ENCODE results near the gene FLT3.
A peak's percentile ranks its signal among the peaks of the same experiment; 100 is the strongest.
"Not testable (repeated sequence)": the region's sequence is repeated elsewhere in the genome, so short reads cannot be mapped to it uniquely, and the experiment has no call there.

The FLT3 gene

DNA sequence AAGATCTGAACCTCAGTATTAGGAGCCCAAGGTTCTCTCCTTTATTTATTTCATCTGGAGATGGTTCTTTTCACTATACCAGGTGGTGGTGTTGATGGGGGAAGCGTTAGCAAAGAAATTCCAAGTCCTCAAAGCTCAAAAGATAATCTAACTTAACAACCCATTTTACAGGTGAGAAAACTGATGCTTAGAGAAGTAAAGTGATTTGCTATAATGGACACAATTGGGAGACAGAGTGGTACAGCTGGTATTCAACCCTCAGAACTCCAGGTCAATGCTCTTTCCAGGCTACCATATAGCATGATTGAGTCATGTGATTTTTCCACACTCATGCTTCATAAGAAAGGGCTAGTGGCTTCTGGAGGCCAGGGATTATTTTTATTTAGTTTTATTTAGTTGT lies 86.9 kb downstream of the FLT3 start:
- in situ Hi-C loops (cut with MboI; ENCODE audit: low pct_unique_long_range_greater_than_20kb, low sequenced_read_pairs), result no loop called here
- DNase-seq, result no peak

DNA sequence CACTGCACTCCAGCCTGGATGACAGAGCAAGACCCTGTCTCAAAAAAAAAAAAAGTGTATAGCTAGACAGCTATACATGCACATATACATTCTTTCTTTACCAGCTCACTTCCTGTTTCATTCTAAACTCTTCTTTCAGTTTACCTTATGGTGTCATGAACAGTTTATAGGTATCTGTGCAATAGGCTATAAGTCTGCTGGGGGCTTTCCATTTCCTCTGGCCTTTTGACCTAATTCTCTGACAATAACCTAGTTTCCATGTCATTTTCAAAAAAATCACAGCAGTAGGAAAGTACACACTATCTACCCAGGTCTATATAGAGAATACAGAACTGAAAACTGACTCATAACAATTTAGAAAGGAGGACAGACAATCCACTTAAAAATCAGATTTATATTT lies 87.5 kb downstream of the FLT3 start:
- DNase-seq, result no peak
- in situ Hi-C loops (cut with MboI; ENCODE audit: low pct_unique_long_range_greater_than_20kb, low sequenced_read_pairs), result no loop called here

GRCh38 chr13:28012383-28012782 lies 88.0 kb downstream of the FLT3 start:
- in situ Hi-C loops (cut with MboI; ENCODE audit: low pct_unique_long_range_greater_than_20kb, low sequenced_read_pairs), result no loop called here
- no peak for DNase-seq

DNA sequence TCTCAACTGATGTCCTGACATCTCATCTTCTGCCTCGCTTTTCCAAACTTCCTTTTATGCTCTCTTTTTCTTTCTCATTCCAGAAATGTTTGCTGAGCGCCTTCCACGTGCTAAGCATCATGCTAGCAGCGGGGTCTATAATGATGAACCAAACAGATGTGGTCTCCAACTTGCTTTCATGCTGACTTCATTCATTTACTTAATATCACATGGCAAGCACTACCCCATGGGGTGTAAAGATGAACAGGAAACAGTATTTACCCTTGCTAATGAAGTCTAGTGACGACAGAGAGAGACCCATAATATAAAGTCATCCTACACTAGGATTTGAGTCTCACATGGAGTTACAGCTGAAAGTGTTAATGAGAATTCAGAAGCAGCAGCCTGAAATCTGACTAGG lies 90.3 kb downstream of the FLT3 start:
- in situ Hi-C loops (cut with MboI; ENCODE audit: low pct_unique_long_range_greater_than_20kb, low sequenced_read_pairs), result no loop called here
- no peak for DNase-seq

DNA sequence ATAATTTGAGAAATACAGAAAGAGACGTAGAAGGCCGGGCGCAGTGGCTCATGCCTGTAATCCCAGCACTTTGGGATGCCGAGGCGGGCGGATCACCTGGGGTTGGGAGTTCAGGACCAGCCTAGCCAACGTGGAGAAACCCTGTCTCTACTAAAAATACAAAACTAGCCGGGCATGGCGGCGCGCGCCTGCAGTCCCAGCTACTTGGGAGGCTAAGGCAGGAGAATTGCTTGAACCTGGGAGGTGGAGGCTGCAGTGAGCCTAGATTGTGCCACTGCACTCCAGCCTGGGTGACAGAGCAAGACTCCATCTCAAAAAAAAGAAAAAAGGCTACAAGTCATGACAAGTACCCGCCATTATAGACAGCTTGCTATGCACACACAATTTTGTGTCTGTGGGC lies 95.4 kb downstream of the FLT3 start:
- DNase-seq; in situ Hi-C loops (cut with MboI; ENCODE audit: low pct_unique_long_range_greater_than_20kb, low sequenced_read_pairs): not testable (repeated sequence)

GRCh38 chr13:28002886-28003698 lies 97.3 kb downstream of the FLT3 start:
- in situ Hi-C loops (cut with MboI; ENCODE audit: low pct_unique_long_range_greater_than_20kb, low sequenced_read_pairs), result no loop called here
- DNase-seq, result no peak

DNA sequence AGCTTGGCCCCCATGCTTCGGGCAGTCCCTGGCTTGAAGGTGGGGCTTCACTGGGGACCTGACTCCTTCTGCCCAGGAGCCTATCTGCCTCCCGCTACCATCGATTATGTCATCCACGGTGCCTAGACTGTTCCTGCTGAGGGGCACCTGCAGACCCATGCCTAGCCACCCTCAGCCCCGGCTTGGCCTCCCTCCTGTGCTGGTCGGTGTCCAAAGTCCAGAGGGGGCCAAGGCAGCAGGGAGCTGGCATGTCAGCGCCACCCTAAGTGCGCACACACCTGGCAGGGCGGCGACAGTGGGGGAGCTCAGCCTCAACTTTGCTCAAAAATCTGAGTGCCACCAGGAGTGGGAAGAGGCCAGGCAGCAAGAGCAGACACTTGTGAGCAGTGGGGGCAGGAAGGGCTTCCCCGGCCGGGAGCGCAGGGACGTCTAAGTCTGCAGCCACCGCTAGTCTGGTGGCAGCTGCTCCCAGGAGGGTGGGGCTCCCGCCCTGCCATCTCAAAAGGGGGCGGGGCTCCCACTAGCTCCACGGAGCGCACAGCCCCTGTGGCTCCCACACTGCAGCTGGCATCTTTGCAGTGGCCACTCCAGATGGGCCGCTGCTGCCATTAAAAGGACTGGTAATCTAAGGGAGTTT lies 98.4 kb downstream of the FLT3 start:
- in situ Hi-C loops (cut with MboI; ENCODE audit: low pct_unique_long_range_greater_than_20kb, low sequenced_read_pairs), result no loop called here
- DNase-seq, result no peak

DNA sequence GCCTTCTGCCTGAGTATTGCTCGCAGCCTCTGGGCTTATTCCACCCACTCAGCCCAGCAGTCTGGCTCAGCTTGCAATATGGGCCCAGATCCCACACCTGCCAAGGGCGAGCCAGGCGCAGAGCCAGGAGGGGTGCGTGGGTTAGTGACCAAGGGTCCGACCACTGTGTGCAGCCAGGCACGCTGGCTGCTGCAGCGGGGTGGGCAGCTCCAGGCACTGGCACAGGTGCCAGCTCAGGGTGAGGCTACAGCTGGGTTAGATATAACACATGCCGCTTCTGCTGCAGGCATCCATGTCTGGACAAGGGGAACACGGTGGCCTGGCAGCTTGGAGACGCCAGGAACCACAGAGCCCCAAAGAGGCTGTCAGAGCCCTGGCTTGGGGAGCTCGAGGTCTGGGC lies 99.3 kb downstream of the FLT3 start:
- in situ Hi-C loops (cut with MboI; ENCODE audit: low pct_unique_long_range_greater_than_20kb, low sequenced_read_pairs), result no loop called here
- DNase-seq, result no peak

DNA sequence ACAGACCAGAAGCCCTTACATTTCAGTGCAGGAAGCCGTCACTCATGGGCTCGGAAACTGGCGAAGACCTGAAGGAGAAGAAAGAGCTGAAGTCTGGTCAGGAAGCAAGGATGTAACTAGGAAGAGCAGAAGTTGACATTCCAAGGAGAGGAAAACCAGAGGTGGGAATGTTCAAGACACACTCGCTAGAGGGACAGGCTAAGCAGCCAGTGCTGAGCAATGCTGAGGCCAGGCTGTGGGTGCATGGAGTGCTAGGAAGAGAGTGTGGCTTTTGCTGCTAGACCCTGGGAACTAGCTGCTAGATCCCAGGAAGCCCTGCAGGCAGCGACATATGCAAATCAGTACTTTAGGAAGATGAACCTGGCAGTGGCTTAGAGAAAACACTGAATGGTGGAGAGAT lies 99.8 kb downstream of the FLT3 start:
- in situ Hi-C loops (cut with MboI; ENCODE audit: low pct_unique_long_range_greater_than_20kb, low sequenced_read_pairs), result no loop called here
- no peak for DNase-seq

DNA sequence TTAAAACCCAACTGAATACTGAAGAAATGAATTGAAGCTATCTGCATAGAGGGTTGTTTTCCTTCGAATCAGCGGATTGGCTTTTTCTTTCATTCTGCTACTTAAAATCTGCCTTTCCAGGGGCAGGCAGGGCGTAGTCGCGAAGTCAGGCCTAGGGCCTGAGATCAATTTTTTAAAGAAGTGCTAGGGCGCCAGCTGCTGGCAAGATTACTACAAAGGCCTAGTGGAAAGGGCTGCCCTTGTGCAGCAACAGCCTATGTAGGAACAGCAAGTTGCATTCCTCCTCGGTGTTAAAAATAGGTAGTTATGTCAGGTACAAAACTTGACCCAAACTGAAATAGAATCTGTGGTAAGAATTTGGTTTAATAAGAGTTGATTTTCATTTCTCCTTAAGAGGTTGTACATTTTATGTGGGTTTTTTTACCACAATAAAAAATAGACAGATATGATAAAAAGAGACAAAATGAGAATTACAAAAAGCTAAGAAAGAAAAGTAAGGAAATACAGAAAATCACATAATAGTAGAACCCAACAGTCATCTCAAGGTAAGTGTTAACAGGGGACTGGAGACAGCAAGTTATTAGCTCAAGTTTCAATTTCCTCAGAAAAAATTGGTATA lies 102.4 kb downstream of the FLT3 start:
- peak; percentile 79 for DNase-seq
- in situ Hi-C loops (cut with MboI; ENCODE audit: low pct_unique_long_range_greater_than_20kb, low sequenced_read_pairs), result loop anchor here (25.0 kb wide), 2 partner anchors 611 to 1011 kb away; no protein-coding TSS in a partner anchor

DNA sequence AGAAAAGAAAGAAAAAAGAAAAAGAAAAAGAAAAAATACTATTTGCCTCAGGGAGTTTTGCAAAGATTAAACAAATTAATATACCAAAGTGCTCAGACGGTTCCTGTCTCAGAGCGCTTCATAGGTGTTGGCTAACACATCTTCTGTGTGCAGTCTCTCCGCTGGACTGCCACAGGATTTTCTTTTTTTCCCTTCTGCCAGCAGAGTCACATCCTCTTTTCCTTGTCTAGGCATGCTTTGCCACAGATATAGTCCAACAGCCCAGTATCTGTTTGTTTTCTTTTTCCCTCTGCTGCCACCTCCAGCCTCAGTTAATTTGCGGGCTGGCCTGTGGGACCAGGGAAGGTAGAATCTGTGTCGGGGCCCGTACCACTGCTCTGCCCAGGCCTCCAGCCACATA lies 108.5 kb downstream of the FLT3 start:
- in situ Hi-C loops (cut with MboI; ENCODE audit: low pct_unique_long_range_greater_than_20kb, low sequenced_read_pairs), result loop anchor here (25.0 kb wide), 2 partner anchors 605 to 1005 kb away; no protein-coding TSS in a partner anchor
- DNase-seq, result no peak

- no peak for DNase-seq
These were observed 111.9 kb downstream of the FLT3 start, which contains the start of gene URAD for GRCh38 chr13:27988520-27988919. Gene URAD, minus strand, starts transcription at chr13:27988693. Its CDS starts 56 bp downstream, at chr13:27988637.

GRCh38 chr13:27985600-27985999 lies 114.8 kb downstream of the FLT3 start:
- in situ Hi-C loops (cut with MboI; ENCODE audit: low pct_unique_long_range_greater_than_20kb, low sequenced_read_pairs), result loop anchor here (25.0 kb wide), 2 partner anchors 598 to 998 kb away; no protein-coding TSS in a partner anchor
- DNase-seq, result no peak

More at GRCh38 chr13:27988520-27988919, 111.9 kb downstream of the FLT3 start, which contains the start of gene URAD:
- in situ Hi-C loops (cut with MboI; ENCODE audit: low pct_unique_long_range_greater_than_20kb, low sequenced_read_pairs), result loop anchor here (25.0 kb wide), 2 partner anchors 601 to 1001 kb away; no protein-coding TSS in a partner anchor

DNA sequence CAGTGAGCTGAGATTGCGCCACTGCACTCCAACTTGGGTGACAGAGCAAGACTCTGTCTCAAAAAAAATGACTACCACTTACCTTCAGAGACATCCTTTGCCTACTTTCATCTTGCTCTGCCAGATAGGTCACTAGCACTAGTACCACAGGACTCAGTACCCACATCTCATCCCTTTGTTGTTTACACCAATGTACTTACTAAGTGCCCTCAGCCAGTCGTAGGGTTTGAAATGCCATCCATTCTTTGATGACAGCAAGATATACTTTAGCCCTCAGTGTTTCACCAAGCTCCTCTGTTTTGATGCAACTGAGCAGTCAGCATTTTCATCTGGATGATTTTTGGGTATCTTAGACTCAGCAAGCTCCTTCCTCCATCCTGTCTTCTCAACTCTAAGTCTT lies 118.0 kb downstream of the FLT3 start:
- DNase-seq, result no peak
- in situ Hi-C loops (cut with MboI; ENCODE audit: low pct_unique_long_range_greater_than_20kb, low sequenced_read_pairs), result loop anchor here (25.0 kb wide), 2 partner anchors 595 to 995 kb away; no protein-coding TSS in a partner anchor

- DNase-seq, result no peak
- in situ Hi-C loops (cut with MboI; ENCODE audit: low pct_unique_long_range_greater_than_20kb, low sequenced_read_pairs), result loop anchor here (25.0 kb wide), 2 partner anchors 594 to 994 kb away; no protein-coding TSS in a partner anchor
These were observed 119.2 kb downstream of the FLT3 start for GRCh38 chr13:27981006-27981708.

DNA sequence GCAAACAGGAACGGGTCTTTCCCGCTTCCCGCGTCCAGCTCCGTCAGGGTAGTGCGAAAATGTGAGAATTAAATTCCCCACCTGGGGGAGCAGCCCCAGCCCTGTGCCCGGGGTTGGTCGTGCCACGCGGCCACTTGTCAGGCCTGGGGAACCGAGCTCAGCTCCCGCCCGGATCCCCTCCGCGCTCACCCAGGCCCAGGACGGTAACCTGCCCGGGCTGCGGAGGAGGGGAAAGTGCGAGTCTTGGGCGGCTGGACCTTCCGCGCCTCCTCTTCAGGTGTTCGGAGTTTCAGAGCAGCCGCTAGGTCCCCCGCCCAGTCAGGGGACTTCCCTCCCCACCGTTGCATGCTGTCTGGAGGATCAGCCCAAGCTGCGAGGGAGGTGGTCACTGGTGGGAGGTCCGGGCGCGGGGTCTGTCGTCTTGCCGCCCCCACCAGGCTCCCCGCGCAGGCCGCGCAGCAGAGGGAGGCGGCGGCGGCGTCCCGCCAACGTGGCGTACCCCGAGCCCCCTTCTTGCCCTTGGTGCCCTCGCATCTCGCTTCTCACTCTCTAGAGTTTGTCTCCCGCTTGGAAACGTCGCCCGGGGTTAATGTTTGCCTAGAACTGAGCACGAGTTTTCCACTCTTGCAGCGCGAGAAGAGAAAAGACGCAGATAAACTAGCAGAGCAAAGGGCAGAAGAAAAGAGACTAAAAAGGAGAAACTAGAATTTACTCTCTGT lies 119.9 kb downstream of the FLT3 start:
- in situ Hi-C loops (cut with MboI; ENCODE audit: low pct_unique_long_range_greater_than_20kb, low sequenced_read_pairs), result loop anchor here (25.0 kb wide), 2 partner anchors 593 to 993 kb away; no protein-coding TSS in a partner anchor
- no peak for DNase-seq

- in situ Hi-C loops (cut with MboI; ENCODE audit: low pct_unique_long_range_greater_than_20kb, low sequenced_read_pairs), result loop anchor here (25.0 kb wide), 2 partner anchors 593 to 993 kb away; no protein-coding TSS in a partner anchor
- DNase-seq, result no peak
These were observed 120.6 kb downstream of the FLT3 start for GRCh38 chr13:27979765-27980279.

DNA sequence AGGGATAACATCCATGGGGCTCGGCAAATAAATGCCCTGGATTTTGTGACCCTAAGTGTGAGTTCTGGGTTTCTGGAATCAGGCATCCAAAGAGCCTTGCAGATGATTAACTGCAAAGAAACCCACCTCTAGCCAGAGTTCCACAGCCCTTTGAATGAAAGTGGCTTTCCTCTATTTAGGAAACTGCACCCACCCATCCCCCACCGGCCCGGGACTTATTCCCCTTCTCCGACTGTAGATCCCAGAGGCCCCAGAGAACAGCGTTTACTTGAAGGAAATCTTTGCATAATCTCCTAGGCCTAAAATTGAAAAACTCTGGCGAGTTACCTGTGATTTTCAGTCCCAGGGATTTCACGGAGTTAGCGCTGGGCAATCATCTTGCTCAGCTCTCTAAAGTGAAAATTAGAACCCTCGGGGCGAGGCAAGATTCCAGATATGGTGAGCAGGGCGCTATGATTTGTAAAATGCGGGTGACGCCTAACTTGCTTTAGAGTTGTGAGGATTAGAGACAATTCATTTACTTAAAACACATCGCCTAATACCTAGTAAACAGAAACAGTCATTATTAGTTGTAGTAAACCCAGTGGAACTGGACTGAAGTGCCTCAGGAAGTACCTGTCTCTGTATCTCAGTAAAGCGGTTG lies 121.3 kb downstream of the FLT3 start:
- in situ Hi-C loops (cut with MboI; ENCODE audit: low pct_unique_long_range_greater_than_20kb, low sequenced_read_pairs), result loop anchor here (25.0 kb wide), 2 partner anchors 592 to 992 kb away; no protein-coding TSS in a partner anchor
- no peak for DNase-seq
